ENCODE measurements around the gene FOXC1. TPM values are rescaled to one million over a fixed set of nuclear protein-coding genes. Genes with fewer than 3 reads are reported as not detected.

Gene FOXC1
- polyA plus RNA-seq, 3 donors, result 80.3 to 84.8 (median 82.5) TPM

- no peak for DNase-seq (ENCODE audit: low read depth in 3 of 3, low spot score in 2 of 3)
Observed at GRCh38 chr6:1636971-1637871, 27.5 kb downstream of the FOXC1 start.

GRCh38 chr6:1639430-1639829 lies 29.7 kb downstream of the FOXC1 start:
- DNase-seq (ENCODE audit: low read depth in 3 of 3, low spot score in 2 of 3), result no peak

- DNase-seq (ENCODE audit: low read depth in 3 of 3, low spot score in 2 of 3), result no peak
Observed at GRCh38 chr6:1640476-1640875, 30.8 kb downstream of the FOXC1 start.

GRCh38 chr6:1641343-1641885 lies 31.7 kb downstream of the FOXC1 start:
- DNase-seq (ENCODE audit: low read depth in 3 of 3, low spot score in 2 of 3), result no peak

GRCh38 chr6:1643111-1643510 lies 33.4 kb downstream of the FOXC1 start:
- DNase-seq (ENCODE audit: low read depth in 3 of 3, low spot score in 2 of 3), result no peak

GRCh38 chr6:1643830-1644445 lies 34.2 kb downstream of the FOXC1 start:
- DNase-seq (ENCODE audit: low read depth in 3 of 3, low spot score in 2 of 3), result no peak

- DNase-seq (ENCODE audit: low read depth in 3 of 3, low spot score in 2 of 3), result no peak
Observed at GRCh38 chr6:1644516-1645060, 34.9 kb downstream of the FOXC1 start.

GRCh38 chr6:1645466-1646185 lies 35.9 kb downstream of the FOXC1 start:
- no peak for DNase-seq (ENCODE audit: low read depth in 3 of 3, low spot score in 2 of 3)

GRCh38 chr6:1651362-1651761 lies 41.6 kb downstream of the FOXC1 start:
- no peak for DNase-seq (ENCODE audit: low read depth in 3 of 3, low spot score in 2 of 3)

- DNase-seq (ENCODE audit: low read depth in 3 of 3, low spot score in 2 of 3), result no peak
Observed at GRCh38 chr6:1652842-1653241, 43.1 kb downstream of the FOXC1 start.

GRCh38 chr6:1654054-1654453 lies 44.3 kb downstream of the FOXC1 start:
- no peak for DNase-seq (ENCODE audit: low read depth in 3 of 3, low spot score in 2 of 3)

- peak in 1 of 3 donors; percentile 56 for DNase-seq (ENCODE audit: low read depth in 3 of 3, low spot score in 2 of 3)
Observed at GRCh38 chr6:1657116-1657770, 47.5 kb downstream of the FOXC1 start.

GRCh38 chr6:1657771-1658165 lies 48.1 kb downstream of the FOXC1 start:
- no peak for DNase-seq (ENCODE audit: low read depth in 3 of 3, low spot score in 2 of 3)

- DNase-seq (ENCODE audit: low read depth in 3 of 3, low spot score in 2 of 3), result no peak
Observed at GRCh38 chr6:1658212-1659005, 48.7 kb downstream of the FOXC1 start.

GRCh38 chr6:1659816-1660215 lies 50.1 kb downstream of the FOXC1 start:
- DNase-seq (ENCODE audit: low read depth in 3 of 3, low spot score in 2 of 3), result no peak

- no peak for DNase-seq (ENCODE audit: low read depth in 3 of 3, low spot score in 2 of 3)
Observed at GRCh38 chr6:1662534-1662933, 52.8 kb downstream of the FOXC1 start.
